HepG2 (cell line): ENCODE measurements around the gene UQCR11. TPM values are rescaled to one million over a fixed set of nuclear protein-coding genes. Genes with fewer than 3 reads are reported as not detected.

ENCODE experiments used
- BRCA1 ChIP-seq: sonication (generic); formaldehyde crosslinking; IDR thresholded peaks from 2 replicates; pipeline ENCODE4 v1.4.0; 2020; ENCODE audit warnings: missing genetic modification reagents
- BRF2 ChIP-seq: sonication (generic); formaldehyde crosslinking; IDR thresholded peaks from 2 replicates; pipeline ENCODE4 v1.8.1; 2022; ENCODE audit warnings: mild to moderate bottlenecking, missing genetic modification reagents
- CENPX ChIP-seq: sonication (generic); formaldehyde crosslinking; IDR thresholded peaks from 2 replicates; pipeline ENCODE4 v1.9.0; 2021; ENCODE audit warnings: mild to moderate bottlenecking, missing genetic modification reagents, moderate library complexity
- HOXA9 ChIP-seq: sonication (generic); formaldehyde crosslinking; IDR thresholded peaks from 2 replicates; pipeline ENCODE4 v1.8.1; 2022; ENCODE audit warnings: missing genetic modification reagents, mild to moderate bottlenecking, moderate library complexity, borderline replicate concordance
- KDM1A ChIP-seq: IDR thresholded peaks from 2 replicates; pipeline ENCODE4 v1.6.1; 2016; ENCODE audit warnings: missing compliant biosample characterization
- MED13 ChIP-seq: sonication (generic); formaldehyde crosslinking; IDR thresholded peaks from 2 replicates; pipeline ENCODE4 v1.5.0; 2020; ENCODE audit warnings: missing genetic modification reagents
- MYC ChIP-seq: sonication (generic); formaldehyde crosslinking; IDR thresholded peaks from 2 replicates; pipeline ENCODE4 v1.9.0; 2021; ENCODE audit warnings: missing genetic modification reagents, borderline replicate concordance
- SALL1 ChIP-seq: sonication (generic); formaldehyde crosslinking; IDR thresholded peaks from 2 replicates; pipeline ENCODE4 v1.8.0; 2022; ENCODE audit warnings: mild to moderate bottlenecking, missing genetic modification reagents
- SETDB1 ChIP-seq: sonication (generic); formaldehyde crosslinking; IDR thresholded peaks from 2 replicates; pipeline ENCODE4 v1.5.1; 2020; ENCODE audit warnings: missing genetic modification reagents, mild to moderate bottlenecking, borderline replicate concordance
- SRF ChIP-seq: IDR thresholded peaks from 2 replicates; pipeline ENCODE4 v1.6.1; 2011; ENCODE audit warnings: mild to moderate bottlenecking, low read depth, low read length, moderate library complexity
- THYN1 ChIP-seq: sonication (generic); formaldehyde crosslinking; IDR thresholded peaks from 2 replicates; pipeline ENCODE4 v1.8.1; 2023; ENCODE audit warnings: low read depth, mild to moderate bottlenecking, moderate library complexity, missing genetic modification reagents, borderline replicate concordance
- ZEB1 ChIP-seq: IDR thresholded peaks from 2 replicates; pipeline ENCODE4 v1.6.1; 2012; ENCODE audit warnings: mild to moderate bottlenecking, low read depth, inconsistent platforms; ENCODE audit not compliant: insufficient replicate concordance
- ZNF10 ChIP-seq: sonication (generic); formaldehyde crosslinking; IDR thresholded peaks from 2 replicates; pipeline ENCODE4 v1.4.0; 2020; ENCODE audit warnings: mild to moderate bottlenecking, low read depth, missing genetic modification reagents, borderline replicate concordance
- ZNF260 ChIP-seq: sonication (generic); formaldehyde crosslinking; IDR thresholded peaks from 2 replicates; pipeline ENCODE4 v1.4.0; 2020; ENCODE audit warnings: missing genetic modification reagents, low read depth, mild to moderate bottlenecking, borderline replicate concordance
- ZNF337 ChIP-seq: sonication (generic); formaldehyde crosslinking; IDR thresholded peaks from 2 replicates; pipeline ENCODE4 v1.5.1; 2020; ENCODE audit warnings: missing genetic modification reagents, low read depth, mild to moderate bottlenecking, borderline replicate concordance
- ZNF839 ChIP-seq: sonication (generic); formaldehyde crosslinking; IDR thresholded peaks from 2 replicates; pipeline ENCODE4 v1.4.0; 2020; ENCODE audit warnings: missing genetic modification reagents, mild to moderate bottlenecking, borderline replicate concordance
- polyA plus RNA-seq, 8 experiments: library from polyadenylated mRNA; depleted of rRNA in 3 of 8; stranded (reverse) in 7 of 8; unstranded in 1 of 8; fragments of >200 nt; fragmentation: Illumina TruSeq in 4 of 8; extraction: Trizol in 4 of 8; gene quantifications; 2 replicates each; pipeline versions ENCODE4 v1.2.1 to v1.2.3, GENCODE V29; 2011 to 2016; ENCODE audit warnings: low read depth in 4 of 8, missing spikeins in 1 of 8, mixed read lengths in 1 of 8; ENCODE audit not compliant: insufficient read depth in 1 of 8
- total RNA-seq, 5 experiments: library from RNA; depleted of rRNA; stranded (reverse); fragments of >200 nt; fragmentation: Illumina TruSeq; extraction: Trizol; gene quantifications; 2 replicates each; pipeline ENCODE4 v1.2.3, GENCODE V29; 2016; ENCODE audit warnings: low read depth in 1 of 5
- TF ChIP-seq, protein P1 (sequence below): sonication (generic); formaldehyde crosslinking; conservative IDR thresholded peaks from 2 replicates; pipeline ENCODE4 v1.4.0; 2020; ENCODE audit warnings: missing genetic modification reagents
- TF ChIP-seq, protein P2 (sequence below): sonication (generic); formaldehyde crosslinking; IDR thresholded peaks from 2 replicates; pipeline ENCODE4 v1.9.0; 2021; ENCODE audit warnings: missing genetic modification reagents, mild to moderate bottlenecking, borderline replicate concordance
- TF ChIP-seq, protein P3 (sequence below): IDR thresholded peaks from 2 replicates; pipeline ENCODE4 v1.6.1; 2018; ENCODE audit warnings: missing genetic modification reagents, mild to moderate bottlenecking, missing compliant biosample characterization
- TF ChIP-seq, protein P4 (sequence below): sonication (generic); formaldehyde crosslinking; IDR thresholded peaks from 2 replicates; pipeline ENCODE4 v1.4.0; 2020; ENCODE audit warnings: mild to moderate bottlenecking, missing genetic modification reagents

The UQCR11 gene
- total and polyA plus RNA-seq, 2 of the 13 experiments (the other 11 are each of a cell fraction or from before 2014, with no cell fraction given), result 125 to 214 TPM

DNA sequence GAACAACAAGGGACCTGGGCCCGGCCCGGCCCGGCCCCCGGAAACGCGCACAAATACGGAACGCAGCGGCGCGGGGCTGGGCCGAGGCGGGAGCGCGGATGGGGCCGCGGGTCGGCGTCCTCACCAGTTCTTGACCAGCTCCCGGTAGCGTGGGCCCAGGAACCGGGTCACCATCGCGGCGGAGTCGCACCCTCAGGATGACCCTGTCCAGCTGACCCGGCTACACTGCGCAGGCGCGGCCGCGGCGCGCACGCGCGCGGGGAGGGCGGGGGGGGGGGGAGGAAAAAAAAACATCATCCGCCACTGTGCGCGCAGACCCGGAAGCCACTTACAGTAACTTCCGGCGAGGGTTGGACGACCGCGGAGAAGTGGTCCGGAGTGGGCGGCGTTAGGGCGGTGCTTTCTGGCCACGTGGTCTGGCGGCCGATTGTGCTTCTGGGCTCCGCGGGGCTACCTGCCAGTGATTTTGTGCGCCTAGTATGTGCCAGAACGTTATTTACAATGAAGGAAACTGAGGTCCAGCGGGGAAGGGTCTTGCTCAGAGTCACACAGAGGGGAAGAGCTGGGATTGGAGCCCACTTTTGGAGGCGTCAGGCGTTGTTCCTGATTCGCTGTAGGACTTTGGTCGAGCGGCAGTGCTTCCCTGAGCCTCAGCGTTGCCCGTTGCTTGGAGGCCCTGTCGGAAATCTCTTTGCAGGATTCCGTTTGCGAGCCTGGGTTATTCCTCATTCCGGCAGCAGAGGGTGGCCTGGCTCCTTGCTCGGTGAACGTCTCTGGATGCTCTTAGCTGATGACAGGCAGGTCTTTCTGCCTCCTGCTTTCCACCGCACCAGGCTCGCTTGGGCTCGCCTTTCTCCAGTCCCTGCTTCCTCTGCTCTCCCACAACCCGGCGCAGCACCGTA, at the start of gene UQCR11 (continued):
- TF ChIP-seq, protein P1, sequence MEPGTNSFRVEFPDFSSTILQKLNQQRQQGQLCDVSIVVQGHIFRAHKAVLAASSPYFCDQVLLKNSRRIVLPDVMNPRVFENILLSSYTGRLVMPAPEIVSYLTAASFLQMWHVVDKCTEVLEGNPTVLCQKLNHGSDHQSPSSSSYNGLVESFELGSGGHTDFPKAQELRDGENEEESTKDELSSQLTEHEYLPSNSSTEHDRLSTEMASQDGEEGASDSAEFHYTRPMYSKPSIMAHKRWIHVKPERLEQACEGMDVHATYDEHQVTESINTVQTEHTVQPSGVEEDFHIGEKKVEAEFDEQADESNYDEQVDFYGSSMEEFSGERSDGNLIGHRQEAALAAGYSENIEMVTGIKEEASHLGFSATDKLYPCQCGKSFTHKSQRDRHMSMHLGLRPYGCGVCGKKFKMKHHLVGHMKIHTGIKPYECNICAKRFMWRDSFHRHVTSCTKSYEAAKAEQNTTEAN (CRISPR knock-in tag), result peak; percentile 51; the same call in 1 of the 2 replicates
- TF ChIP-seq KDM1A (CRISPR knock-in tag), result no peak
- no peak for TF ChIP-seq CENPX (CRISPR knock-in tag)
- TF ChIP-seq, protein P2, sequence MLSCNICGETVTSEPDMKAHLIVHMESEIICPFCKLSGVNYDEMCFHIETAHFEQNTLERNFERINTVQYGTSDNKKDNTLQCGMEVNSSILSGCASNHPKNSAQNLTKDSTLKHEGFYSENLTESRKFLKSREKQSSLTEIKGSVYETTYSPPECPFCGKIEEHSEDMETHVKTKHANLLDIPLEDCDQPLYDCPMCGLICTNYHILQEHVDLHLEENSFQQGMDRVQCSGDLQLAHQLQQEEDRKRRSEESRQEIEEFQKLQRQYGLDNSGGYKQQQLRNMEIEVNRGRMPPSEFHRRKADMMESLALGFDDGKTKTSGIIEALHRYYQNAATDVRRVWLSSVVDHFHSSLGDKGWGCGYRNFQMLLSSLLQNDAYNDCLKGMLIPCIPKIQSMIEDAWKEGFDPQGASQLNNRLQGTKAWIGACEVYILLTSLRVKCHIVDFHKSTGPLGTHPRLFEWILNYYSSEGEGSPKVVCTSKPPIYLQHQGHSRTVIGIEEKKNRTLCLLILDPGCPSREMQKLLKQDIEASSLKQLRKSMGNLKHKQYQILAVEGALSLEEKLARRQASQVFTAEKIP, result no peak
- no peak for TF ChIP-seq ZNF260 (CRISPR knock-in tag)
- TF ChIP-seq THYN1 (CRISPR knock-in tag), result no peak
- TF ChIP-seq BRCA1 (CRISPR knock-in tag), result peak; percentile 64; the same call in 1 of the 2 replicates
- peak; percentile 76; the same call in 1 of the 2 replicates for TF ChIP-seq ZNF337 (CRISPR knock-in tag)
- TF ChIP-seq ZNF10 (CRISPR knock-in tag), result no peak
- TF ChIP-seq HOXA9 (CRISPR knock-in tag), result no peak
- TF ChIP-seq SRF, result no peak
- peak; percentile 66 for TF ChIP-seq SALL1 (CRISPR knock-in tag)
- TF ChIP-seq MYC (CRISPR knock-in tag), result peak; percentile 91
- peak; percentile 59 for TF ChIP-seq ZEB1
- TF ChIP-seq, protein P3, sequence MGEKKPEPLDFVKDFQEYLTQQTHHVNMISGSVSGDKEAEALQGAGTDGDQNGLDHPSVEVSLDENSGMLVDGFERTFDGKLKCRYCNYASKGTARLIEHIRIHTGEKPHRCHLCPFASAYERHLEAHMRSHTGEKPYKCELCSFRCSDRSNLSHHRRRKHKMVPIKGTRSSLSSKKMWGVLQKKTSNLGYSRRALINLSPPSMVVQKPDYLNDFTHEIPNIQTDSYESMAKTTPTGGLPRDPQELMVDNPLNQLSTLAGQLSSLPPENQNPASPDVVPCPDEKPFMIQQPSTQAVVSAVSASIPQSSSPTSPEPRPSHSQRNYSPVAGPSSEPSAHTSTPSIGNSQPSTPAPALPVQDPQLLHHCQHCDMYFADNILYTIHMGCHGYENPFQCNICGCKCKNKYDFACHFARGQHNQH, result peak; percentile 78; the same call in 1 of the 2 replicates
- no peak for TF ChIP-seq SETDB1
- TF ChIP-seq MED13 (CRISPR knock-in tag), result 0 out of 2 replicates have a peak, but pooled peaks have one; percentile 43
- TF ChIP-seq, protein P4, sequence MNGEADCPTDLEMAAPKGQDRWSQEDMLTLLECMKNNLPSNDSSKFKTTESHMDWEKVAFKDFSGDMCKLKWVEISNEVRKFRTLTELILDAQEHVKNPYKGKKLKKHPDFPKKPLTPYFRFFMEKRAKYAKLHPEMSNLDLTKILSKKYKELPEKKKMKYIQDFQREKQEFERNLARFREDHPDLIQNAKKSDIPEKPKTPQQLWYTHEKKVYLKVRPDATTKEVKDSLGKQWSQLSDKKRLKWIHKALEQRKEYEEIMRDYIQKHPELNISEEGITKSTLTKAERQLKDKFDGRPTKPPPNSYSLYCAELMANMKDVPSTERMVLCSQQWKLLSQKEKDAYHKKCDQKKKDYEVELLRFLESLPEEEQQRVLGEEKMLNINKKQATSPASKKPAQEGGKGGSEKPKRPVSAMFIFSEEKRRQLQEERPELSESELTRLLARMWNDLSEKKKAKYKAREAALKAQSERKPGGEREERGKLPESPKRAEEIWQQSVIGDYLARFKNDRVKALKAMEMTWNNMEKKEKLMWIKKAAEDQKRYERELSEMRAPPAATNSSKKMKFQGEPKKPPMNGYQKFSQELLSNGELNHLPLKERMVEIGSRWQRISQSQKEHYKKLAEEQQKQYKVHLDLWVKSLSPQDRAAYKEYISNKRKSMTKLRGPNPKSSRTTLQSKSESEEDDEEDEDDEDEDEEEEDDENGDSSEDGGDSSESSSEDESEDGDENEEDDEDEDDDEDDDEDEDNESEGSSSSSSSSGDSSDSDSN (CRISPR knock-in tag), result peak; percentile 97
- no peak for TF ChIP-seq BRF2 (CRISPR knock-in tag)
- TF ChIP-seq ZNF839 (CRISPR knock-in tag), result no peak
